GM18951 (cell line): Measurements from ENCODE around the gene RGS19.

ENCODE experiments used
- POLR2A ChIP-seq: IDR thresholded peaks from 4 replicates; pipeline ENCODE4 v1.6.1; 2011; ENCODE audit warnings: mild to moderate bottlenecking; ENCODE audit not compliant: insufficient read length, insufficient read depth; ENCODE audit errors: extremely low read depth
- in situ Hi-C: fragments of 300-500 bp; cut with MboI; formaldehyde crosslinking; loops from one replicate; pipeline ENCODE4 v1.12.0; 2022; ENCODE audit warnings: low sequenced_read_pairs, mixed read lengths, inconsistent platforms; ENCODE audit not compliant: unreplicated experiment

RGS19 gene

GRCh38 chr20:64104667-64105451, 25.5 kb upstream of the RGS19 start:
- in situ Hi-C loops = no loop called here
- no peak for TF ChIP-seq POLR2A

- in situ Hi-C loops = no loop called here
Measured at GRCh38 chr20:64103871-64104666, 24.8 kb upstream of the RGS19 start.

GRCh38 chr20:64102647-64103354, 23.5 kb upstream of the RGS19 start:
- TF ChIP-seq POLR2A = no peak
- in situ Hi-C loops = no loop called here

More at GRCh38 chr20:64103871-64104666, 24.8 kb upstream of the RGS19 start:
- TF ChIP-seq POLR2A = no peak

GRCh38 chr20:64101731-64102621, 22.7 kb upstream of the RGS19 start:
- no peak for TF ChIP-seq POLR2A
- in situ Hi-C loops = no loop called here

GRCh38 chr20:64100946-64101688, 21.8 kb upstream of the RGS19 start:
- TF ChIP-seq POLR2A = no peak
- in situ Hi-C loops = no loop called here

GRCh38 chr20:64100566-64100888, 21.2 kb upstream of the RGS19 start:
- in situ Hi-C loops = no loop called here

GRCh38 chr20:64099880-64100565, 20.7 kb upstream of the RGS19 start:
- TF ChIP-seq POLR2A = no peak
- in situ Hi-C loops = no loop called here

More at GRCh38 chr20:64100566-64100888, 21.2 kb upstream of the RGS19 start:
- no peak for TF ChIP-seq POLR2A

GRCh38 chr20:64099086-64099786, 19.9 kb upstream of the RGS19 start:
- TF ChIP-seq POLR2A = no peak
- in situ Hi-C loops = no loop called here

- TF ChIP-seq POLR2A = no peak
Measured at GRCh38 chr20:64098471-64099013, 19.2 kb upstream of the RGS19 start.

GRCh38 chr20:64096535-64096934, 17.2 kb upstream of the RGS19 start:
- no peak for TF ChIP-seq POLR2A
- in situ Hi-C loops = no loop called here

More at GRCh38 chr20:64098471-64099013, 19.2 kb upstream of the RGS19 start:
- in situ Hi-C loops = no loop called here

- in situ Hi-C loops = no loop called here
- no peak for TF ChIP-seq POLR2A
Measured at GRCh38 chr20:64095927-64096326, 16.6 kb upstream of the RGS19 start.
